Ovary (tissue), 3 donors: ENCODE measurements around the gene CROCC.

Experiments
- CTCF ChIP-seq, 3 donors: fragments of 450-650 bp in 2 of 3; fragments of 200-600 bp in 1 of 3; IDR thresholded peaks; one replicate each; pipeline versions ENCODE4 v1.5.1 to v1.8.0; 2016 to 2022; ENCODE audit warnings: antibody characterized with exemption in 3 of 3, mild to moderate bottlenecking in 1 of 3
- EP300 ChIP-seq: sonication (generic); formaldehyde crosslinking; IDR thresholded peaks from one replicate; pipeline ENCODE4 v1.6.1; 2017; ENCODE audit warnings: antibody characterized with exemption
- POLR2A ChIP-seq: fragments of 450-650 bp; IDR thresholded peaks from one replicate; pipeline ENCODE4 v1.6.1; 2017; ENCODE audit warnings: antibody characterized with exemption, mild to moderate bottlenecking, moderate library complexity
- donor health status: DM: no; HTN: no; CAD: no.

- TF ChIP-seq EP300 (no peak), POLR2A (no peak), CTCF (IDR thresholded peaks at IDR 0.05) (no peak)
Measured at GRCh38 chr1:16998589-16998988, 76.9 kb downstream of the CROCC start.
